HEK293 (cell line): ENCODE data around the gene RNASE4.
"Not testable (repeated sequence)": the region's sequence is repeated elsewhere in the genome, so short reads cannot be mapped to it uniquely, and the experiment has no call there.

Experiments
- CTCF ChIA-PET: fragments of 350-600 bp; formaldehyde crosslinking; extraction: SDS; loops from one replicate; lab custom pipeline; 2021; ENCODE audit warnings: antibody characterized with exemption; lab: Yijun Ruan, JAX
- POLR2A ChIA-PET: fragments of 300-600 bp; formaldehyde crosslinking; extraction: SDS; loops from one replicate; lab custom pipeline; 2020; ENCODE audit warnings: antibody characterized with exemption, inconsistent platforms; lab: Yijun Ruan, JAX
- H3K27ac ChIP-seq: fragments of 200-500 bp; sonication (Bioruptor generic); 2 replicates; pipeline ENCODE4 v1.5.1; 2014; ENCODE audit warnings: low read depth, low read length, control low read depth, inconsistent platforms; ENCODE audit errors: extremely low read depth
- H3K36me3 ChIP-seq, 2 experiments: fragments of 200-500 bp in 1 of 2; sonication (Bioruptor generic) in 1 of 2; 1 replicate in 1 of 2; 2 replicates in 1 of 2; pipeline ENCODE4 v1.5.1; 2014 to 2017; ENCODE audit warnings: inconsistent platforms in 2 of 2, low read length in 2 of 2; ENCODE audit not compliant: control insufficient read depth in 2 of 2, insufficient read depth in 1 of 2
- H3K4me1 ChIP-seq: fragments of 200-500 bp; sonication (Bioruptor generic); 2 replicates; pipeline ENCODE4 v1.5.1; 2014; ENCODE audit warnings: mild to moderate bottlenecking, low read length, inconsistent platforms; ENCODE audit not compliant: control insufficient read depth, insufficient read depth
- H3K4me3 ChIP-seq: 2 replicates; pipeline ENCODE4 v1.5.1; 2011; ENCODE audit warnings: low read depth, mild to moderate bottlenecking, control low read depth, low read length, moderate library complexity
- H3K9me3 ChIP-seq: fragments of 200-500 bp; sonication (Bioruptor generic); 2 replicates; pipeline ENCODE4 v1.5.1; 2014; ENCODE audit warnings: low read depth, low read length, inconsistent platforms; ENCODE audit not compliant: control insufficient read depth, insufficient read depth
- AEBP2 ChIP-seq: fragments of 450-650 bp; formaldehyde crosslinking; IDR thresholded peaks from 2 replicates; pipeline ENCODE4 v1.5.1; 2016; ENCODE audit warnings: missing biosample characterization, missing genetic modification characterization, borderline replicate concordance
- BCL11A ChIP-seq: fragments of 450-650 bp; formaldehyde crosslinking; IDR thresholded peaks from 2 replicates; pipeline ENCODE4 v1.5.1; 2016; ENCODE audit warnings: low read depth, missing biosample characterization, missing genetic modification characterization
- HIC1 ChIP-seq: fragments of 450-650 bp; formaldehyde crosslinking; IDR thresholded peaks from 2 replicates; pipeline ENCODE4 v1.5.1; 2016; ENCODE audit warnings: missing biosample characterization, missing genetic modification characterization
- PRDM6 ChIP-seq: fragments of 450-650 bp; formaldehyde crosslinking; IDR thresholded peaks from 2 replicates; pipeline ENCODE4 v1.5.1; 2017; ENCODE audit warnings: missing biosample characterization, missing genetic modification characterization
- SCRT2 ChIP-seq: fragments of 450-650 bp; formaldehyde crosslinking; IDR thresholded peaks from 2 replicates; pipeline ENCODE4 v1.5.1; 2016; ENCODE audit warnings: missing biosample characterization, missing genetic modification characterization
- TCF7L2 ChIP-seq: IDR thresholded peaks from 2 replicates; pipeline ENCODE4 v1.6.1; 2011; ENCODE audit warnings: low read depth, mild to moderate bottlenecking, inconsistent platforms, low read length, moderate library complexity, borderline replicate concordance
- ZBTB20 ChIP-seq: fragments of 450-650 bp; formaldehyde crosslinking; IDR thresholded peaks from 2 replicates; pipeline ENCODE4 v1.5.1; 2016; ENCODE audit warnings: missing biosample characterization, missing genetic modification characterization
- ZNF133 ChIP-seq: fragments of 450-650 bp; formaldehyde crosslinking; IDR thresholded peaks from 2 replicates; pipeline ENCODE4 v1.5.1; 2016; ENCODE audit warnings: missing biosample characterization, missing genetic modification characterization
- ZNF157 ChIP-seq: fragments of 450-650 bp; formaldehyde crosslinking; IDR thresholded peaks from 2 replicates; pipeline ENCODE4 v1.5.1; 2016; ENCODE audit warnings: missing biosample characterization, missing genetic modification characterization
- ZNF223 ChIP-seq: fragments of 450-650 bp; formaldehyde crosslinking; IDR thresholded peaks from 2 replicates; pipeline ENCODE4 v1.5.1; 2016; ENCODE audit warnings: missing biosample characterization, missing genetic modification characterization
- ZNF311 ChIP-seq: fragments of 450-650 bp; formaldehyde crosslinking; IDR thresholded peaks from 2 replicates; pipeline ENCODE4 v1.5.1; 2017; ENCODE audit warnings: missing biosample characterization, missing genetic modification characterization, borderline replicate concordance
- ZNF354C ChIP-seq: fragments of 450-650 bp; formaldehyde crosslinking; IDR thresholded peaks from 2 replicates; pipeline ENCODE4 v1.5.1; 2016; ENCODE audit warnings: missing biosample characterization, missing genetic modification characterization, low read depth, borderline replicate concordance
- ZNF449 ChIP-seq: fragments of 450-650 bp; formaldehyde crosslinking; IDR thresholded peaks from 2 replicates; pipeline ENCODE4 v1.5.1; 2017; ENCODE audit warnings: missing biosample characterization, mild to moderate bottlenecking, missing genetic modification characterization, moderate library complexity
- ZNF580 ChIP-seq: fragments of 450-650 bp; formaldehyde crosslinking; IDR thresholded peaks from 2 replicates; pipeline ENCODE4 v1.5.1; 2016; ENCODE audit warnings: missing biosample characterization, missing genetic modification characterization

RNASE4 gene

GRCh38 chr14:20662968-20663732 is 21.2 kb upstream of the RNASE4 start (continued):
- TF ChIP-seq ZNF133 (tag by site-specific recombination) (no peak), ZBTB20 (tag by site-specific recombination) (peak; percentile 65; the same call in 1 of the 2 replicates), BCL11A (tag by site-specific recombination) (peak; percentile 69; the same call in 1 of the 2 replicates), ZNF354C (tag by site-specific recombination) (no peak), ZNF311 (tag by site-specific recombination) (no peak), AEBP2 (tag by site-specific recombination) (no peak), HIC1 (no peak; the same call in none of the 2 replicates)
- TF ChIP-seq, all 188 proteins: peak for 73

GRCh38 chr14:20666400-20666961 is 17.9 kb upstream of the RNASE4 start:
- H3K4me1 ChIP-seq, H3K4me3 ChIP-seq, CTCF ChIA-PET, POLR2A ChIA-PET, H3K27ac ChIP-seq, H3K9me3 ChIP-seq, H3K36me3 ChIP-seq: not testable (repeated sequence)

GRCh38 chr14:20667957-20668356 is 16.4 kb upstream of the RNASE4 start:
- H3K4me3 ChIP-seq, result no peak overlapping the region
- CTCF ChIA-PET, result interaction anchor here (0.8 to 1.5 kb wide), 2 partner anchors 11 to 13 kb away, joined by 3 to 5 read pairs; no protein-coding TSS in a partner anchor

GRCh38 chr14:20668969-20669368 is 15.4 kb upstream of the RNASE4 start:
- ChIA-PET CTCF (interaction anchor here (1.2 to 1.5 kb wide), 2 partner anchors 12 to 37 kb away, joined by 3 to 5 read pairs; no protein-coding TSS in a partner anchor), POLR2A (interaction anchor here (1.2 kb wide), 1 partner anchor 13 kb away, joined by 4 read pairs; no protein-coding TSS in a partner anchor)
- no peak for TF ChIP-seq ZNF223 (tag by site-specific recombination)
- TF ChIP-seq ZNF157 (tag by site-specific recombination), result no peak
- no peak for TF ChIP-seq PRDM6
- TF ChIP-seq ZNF580 (tag by site-specific recombination), result no peak
- TF ChIP-seq SCRT2 (tag by site-specific recombination), result no peak
- no peak overlapping the region for H3K27ac ChIP-seq
- H3K4me3 ChIP-seq, result no peak overlapping the region
- H3K4me1 ChIP-seq, result peaks cover 4% of the 10 kb centered on the region; the same call in 1 of the 2 replicates
- no peaks in the 10 kb centered on the region for H3K9me3 ChIP-seq
- H3K36me3 ChIP-seq, result no peaks in the 10 kb centered on the region

More at GRCh38 chr14:20667957-20668356, 16.4 kb upstream of the RNASE4 start:
- Histone ChIP-seq H3K9me3 (no peaks in the 10 kb centered on the region), H3K36me3 (no peaks in the 10 kb centered on the region), H3K4me1 (peaks cover 4% of the 10 kb centered on the region; the same call in 1 of the 2 replicates), H3K27ac (no peak overlapping the region)
- TF ChIP-seq TCF7L2 (no peak), ZNF449 (tag by site-specific recombination) (peak; percentile 85)
- POLR2A ChIA-PET, result no interaction called here
